Measurements from ENCODE around the gene MED23. TPM values are rescaled to one million over a fixed set of nuclear protein-coding genes. Genes with fewer than 3 reads are reported as not detected.

Gene MED23
- total and polyA plus RNA-seq, 2 donors, result 31.8 to 33.2 TPM

GRCh38 chr6:131568726-131569125, 59.3 kb downstream of the MED23 start:
- H3K9me3 ChIP-seq (ENCODE audit: control insufficient read depth in 2 of 2, insufficient read depth in 1 of 2, low read length in 1 of 2), result no peaks in the 10 kb centered on the region
- H3K4me1 ChIP-seq (ENCODE audit: control insufficient read depth in 2 of 2, insufficient read depth in 2 of 2, low read length in 2 of 2), result no peaks in the 10 kb centered on the region
- no peak overlapping the region for H3K27ac ChIP-seq (ENCODE audit: low read depth in 1 of 2, low read length in 1 of 2)
- H3K36me3 ChIP-seq (ENCODE audit: control insufficient read depth in 2 of 2, insufficient read depth in 2 of 2, low read length in 1 of 2), result no peaks in the 10 kb centered on the region
- no peak for DNase-seq (ENCODE audit: low read depth in 6 of 9, low spot score in 9 of 9)
- no peaks in the 10 kb centered on the region for H3K27me3 ChIP-seq (ENCODE audit: control insufficient read depth in 2 of 2, insufficient read depth in 1 of 2, low read length in 1 of 2)
- WGBS, result 93% methylated on average over 4 of the region's 4 CpGs
- no peak overlapping the region for H3K4me3 ChIP-seq (ENCODE audit: low read length in 2 of 2)

GRCh38 chr6:131565056-131565455, 63.0 kb downstream of the MED23 start:
- 83% methylated on average over 2 of the region's 2 CpGs for WGBS
- DNase-seq (ENCODE audit: low read depth in 6 of 9, low spot score in 9 of 9), result no peak
- H3K27me3 ChIP-seq (ENCODE audit: control insufficient read depth in 2 of 2, insufficient read depth in 1 of 2, low read length in 1 of 2), result no peaks in the 10 kb centered on the region
- no peaks in the 10 kb centered on the region for H3K4me1 ChIP-seq (ENCODE audit: control insufficient read depth in 2 of 2, insufficient read depth in 2 of 2, low read length in 2 of 2)
- no peak overlapping the region for H3K27ac ChIP-seq (ENCODE audit: low read depth in 1 of 2, low read length in 1 of 2)
- H3K4me3 ChIP-seq (ENCODE audit: low read length in 2 of 2), result no peak overlapping the region
- no peaks in the 10 kb centered on the region for H3K36me3 ChIP-seq (ENCODE audit: control insufficient read depth in 2 of 2, insufficient read depth in 2 of 2, low read length in 1 of 2)
- H3K9me3 ChIP-seq (ENCODE audit: control insufficient read depth in 2 of 2, insufficient read depth in 1 of 2, low read length in 1 of 2), result no peaks in the 10 kb centered on the region

- WGBS, result 98% methylated on average over 4 of the region's 4 CpGs
- Histone ChIP-seq H3K36me3 (ENCODE audit: control insufficient read depth in 2 of 2, insufficient read depth in 2 of 2, low read length in 1 of 2) (no peaks in the 10 kb centered on the region), H3K9me3 (ENCODE audit: control insufficient read depth in 2 of 2, insufficient read depth in 1 of 2, low read length in 1 of 2) (no peaks in the 10 kb centered on the region), H3K27me3 (ENCODE audit: control insufficient read depth in 2 of 2, insufficient read depth in 1 of 2, low read length in 1 of 2) (no peaks in the 10 kb centered on the region), H3K4me3 (ENCODE audit: low read length in 2 of 2) (no peak overlapping the region), H3K4me1 (ENCODE audit: control insufficient read depth in 2 of 2, insufficient read depth in 2 of 2, low read length in 2 of 2) (no peaks in the 10 kb centered on the region), H3K27ac (ENCODE audit: low read depth in 1 of 2, low read length in 1 of 2) (no peak overlapping the region)
- no peak for DNase-seq (ENCODE audit: low read depth in 6 of 9, low spot score in 9 of 9)
Measured at GRCh38 chr6:131561925-131562707, 65.9 kb downstream of the MED23 start.

GRCh38 chr6:131558922-131559321, 69.1 kb downstream of the MED23 start:
- WGBS, result 94% methylated on average over 4 of the region's 4 CpGs
- no peaks in the 10 kb centered on the region for H3K36me3 ChIP-seq (ENCODE audit: control insufficient read depth in 2 of 2, insufficient read depth in 2 of 2, low read length in 1 of 2)
- no peak overlapping the region for H3K27ac ChIP-seq (ENCODE audit: low read depth in 1 of 2, low read length in 1 of 2)

GRCh38 chr6:131555992-131556391, 72.0 kb downstream of the MED23 start:
- no peak overlapping the region for H3K27ac ChIP-seq (ENCODE audit: low read depth in 1 of 2, low read length in 1 of 2)
- H3K4me1 ChIP-seq (ENCODE audit: control insufficient read depth in 2 of 2, insufficient read depth in 2 of 2, low read length in 2 of 2), result no peaks in the 10 kb centered on the region
- H3K9me3 ChIP-seq (ENCODE audit: control insufficient read depth in 2 of 2, insufficient read depth in 1 of 2, low read length in 1 of 2), result no peaks in the 10 kb centered on the region
- no peaks in the 10 kb centered on the region for H3K27me3 ChIP-seq (ENCODE audit: control insufficient read depth in 2 of 2, insufficient read depth in 1 of 2, low read length in 1 of 2)
- no peaks in the 10 kb centered on the region for H3K36me3 ChIP-seq (ENCODE audit: control insufficient read depth in 2 of 2, insufficient read depth in 2 of 2, low read length in 1 of 2)
- DNase-seq (ENCODE audit: low read depth in 6 of 9, low spot score in 9 of 9), result no peak
- H3K4me3 ChIP-seq (ENCODE audit: low read length in 2 of 2), result no peak overlapping the region

More at GRCh38 chr6:131558922-131559321, 69.1 kb downstream of the MED23 start:
- no peaks in the 10 kb centered on the region for H3K27me3 ChIP-seq (ENCODE audit: control insufficient read depth in 2 of 2, insufficient read depth in 1 of 2, low read length in 1 of 2)
- H3K4me3 ChIP-seq (ENCODE audit: low read length in 2 of 2), result no peak overlapping the region
- DNase-seq (ENCODE audit: low read depth in 6 of 9, low spot score in 9 of 9), result no peak
- no peaks in the 10 kb centered on the region for H3K9me3 ChIP-seq (ENCODE audit: control insufficient read depth in 2 of 2, insufficient read depth in 1 of 2, low read length in 1 of 2)
- no peaks in the 10 kb centered on the region for H3K4me1 ChIP-seq (ENCODE audit: control insufficient read depth in 2 of 2, insufficient read depth in 2 of 2, low read length in 2 of 2)

GRCh38 chr6:131552572-131552971, 75.5 kb downstream of the MED23 start:
- Histone ChIP-seq H3K4me3 (ENCODE audit: low read length in 2 of 2) (no peak overlapping the region), H3K9me3 (ENCODE audit: control insufficient read depth in 2 of 2, insufficient read depth in 1 of 2, low read length in 1 of 2) (no peaks in the 10 kb centered on the region), H3K4me1 (ENCODE audit: control insufficient read depth in 2 of 2, insufficient read depth in 2 of 2, low read length in 2 of 2) (no peaks in the 10 kb centered on the region), H3K36me3 (ENCODE audit: control insufficient read depth in 2 of 2, insufficient read depth in 2 of 2, low read length in 1 of 2) (no peaks in the 10 kb centered on the region), H3K27ac (ENCODE audit: low read depth in 1 of 2, low read length in 1 of 2) (no peak overlapping the region), H3K27me3 (ENCODE audit: control insufficient read depth in 2 of 2, insufficient read depth in 1 of 2, low read length in 1 of 2) (no peaks in the 10 kb centered on the region)
- 93% methylated on average over 3 of the region's 3 CpGs for WGBS
- DNase-seq (ENCODE audit: low read depth in 6 of 9, low spot score in 9 of 9), result no peak

- DNase-seq (ENCODE audit: low read depth in 6 of 9, low spot score in 9 of 9), result no peak
- Histone ChIP-seq H3K9me3 (ENCODE audit: control insufficient read depth in 2 of 2, insufficient read depth in 1 of 2, low read length in 1 of 2) (no peaks in the 10 kb centered on the region), H3K4me3 (ENCODE audit: low read length in 2 of 2) (no peak overlapping the region), H3K27ac (ENCODE audit: low read depth in 1 of 2, low read length in 1 of 2) (no peak overlapping the region), H3K4me1 (ENCODE audit: control insufficient read depth in 2 of 2, insufficient read depth in 2 of 2, low read length in 2 of 2) (no peaks in the 10 kb centered on the region), H3K36me3 (ENCODE audit: control insufficient read depth in 2 of 2, insufficient read depth in 2 of 2, low read length in 1 of 2) (no peaks in the 10 kb centered on the region), H3K27me3 (ENCODE audit: control insufficient read depth in 2 of 2, insufficient read depth in 1 of 2, low read length in 1 of 2) (no peaks in the 10 kb centered on the region)
- WGBS, result 98% methylated on average over 4 of the region's 4 CpGs
Measured at GRCh38 chr6:131551902-131552301, 76.1 kb downstream of the MED23 start.

- Histone ChIP-seq H3K4me3 (ENCODE audit: low read length in 2 of 2) (no peak overlapping the region), H3K27me3 (ENCODE audit: control insufficient read depth in 2 of 2, insufficient read depth in 1 of 2, low read length in 1 of 2) (no peaks in the 10 kb centered on the region), H3K9me3 (ENCODE audit: control insufficient read depth in 2 of 2, insufficient read depth in 1 of 2, low read length in 1 of 2) (no peaks in the 10 kb centered on the region), H3K4me1 (ENCODE audit: control insufficient read depth in 2 of 2, insufficient read depth in 2 of 2, low read length in 2 of 2) (no peaks in the 10 kb centered on the region), H3K36me3 (ENCODE audit: control insufficient read depth in 2 of 2, insufficient read depth in 2 of 2, low read length in 1 of 2) (no peaks in the 10 kb centered on the region), H3K27ac (ENCODE audit: low read depth in 1 of 2, low read length in 1 of 2) (no peak overlapping the region)
- DNase-seq (ENCODE audit: low read depth in 6 of 9, low spot score in 9 of 9), result no peak
- WGBS, result 76% methylated on average over 2 of the region's 2 CpGs
Measured at GRCh38 chr6:131549811-131550210, 78.2 kb downstream of the MED23 start.

GRCh38 chr6:131548441-131548840, 79.6 kb downstream of the MED23 start:
- no peak for DNase-seq (ENCODE audit: low read depth in 6 of 9, low spot score in 9 of 9)
- no peaks in the 10 kb centered on the region for H3K4me1 ChIP-seq (ENCODE audit: control insufficient read depth in 2 of 2, insufficient read depth in 2 of 2, low read length in 2 of 2)
- no peaks in the 10 kb centered on the region for H3K9me3 ChIP-seq (ENCODE audit: control insufficient read depth in 2 of 2, insufficient read depth in 1 of 2, low read length in 1 of 2)
- 91% methylated on average over 1 of the region's 1 CpG for WGBS
- H3K4me3 ChIP-seq (ENCODE audit: low read length in 2 of 2), result no peak overlapping the region
- no peaks in the 10 kb centered on the region for H3K27me3 ChIP-seq (ENCODE audit: control insufficient read depth in 2 of 2, insufficient read depth in 1 of 2, low read length in 1 of 2)
- no peaks in the 10 kb centered on the region for H3K36me3 ChIP-seq (ENCODE audit: control insufficient read depth in 2 of 2, insufficient read depth in 2 of 2, low read length in 1 of 2)
- H3K27ac ChIP-seq (ENCODE audit: low read depth in 1 of 2, low read length in 1 of 2), result no peak overlapping the region

Measured in thymus (tissue), 11 donors.